ENCODE results near the gene ESPNL.

DNA sequence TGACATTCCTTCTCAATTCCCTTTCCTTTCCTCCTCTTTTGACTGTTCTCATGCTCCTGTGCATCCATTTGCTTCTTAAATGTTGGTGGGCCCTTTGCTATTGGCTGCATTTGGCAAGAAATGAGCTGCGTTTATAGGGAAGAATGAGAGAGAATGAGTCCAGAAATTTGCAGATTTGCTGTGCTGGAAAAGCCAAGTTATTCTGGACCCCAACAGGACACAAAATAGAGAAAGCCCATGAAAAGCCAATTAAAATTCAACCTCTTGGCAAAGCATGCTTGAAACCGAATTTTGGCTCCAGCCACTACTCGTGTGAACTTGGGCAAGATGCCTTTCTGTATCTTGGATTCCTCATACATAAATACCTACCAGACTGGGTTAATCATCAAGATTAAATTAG lies 40.6 kb upstream of the ESPNL start:
- no peak for TF ChIP-seq CTCF (conservative IDR thresholded peaks at IDR 0.05; ENCODE audit: low read depth, low read length)
- TF ChIP-seq USF2 (IDR thresholded peaks at IDR 0.05; ENCODE audit: low read depth, low read length), result no peak
- TF ChIP-seq POLR2A (IDR thresholded peaks at IDR 0.05; ENCODE audit: low read depth, low read length), result no peak
- no peak for TF ChIP-seq BHLHE40 (IDR thresholded peaks at IDR 0.05; ENCODE audit: low read depth, low read length)
- no peak for TF ChIP-seq RFX5 (IDR thresholded peaks at IDR 0.05; ENCODE audit: low read depth, low read length)
- no peak for TF ChIP-seq SMC3 (IDR thresholded peaks at IDR 0.05; ENCODE audit: low read depth, low read length)
- no peak for TF ChIP-seq RAD21 (IDR thresholded peaks at IDR 0.05; ENCODE audit: low read length)
- no peak for TF ChIP-seq MXI1 (IDR thresholded peaks at IDR 0.05; ENCODE audit: borderline replicate concordance, low read depth, low read length)
- no peak for TF ChIP-seq CHD1 (IDR thresholded peaks at IDR 0.05; ENCODE audit: low read depth, low read length)
- no peak for TF ChIP-seq RCOR1 (IDR thresholded peaks at IDR 0.05; ENCODE audit: insufficient replicate concordance, low read length)
- no peak for TF ChIP-seq CEBPB (IDR thresholded peaks at IDR 0.05; ENCODE audit: low read depth, low read length)

Data from IMR-90 (cell line).